Endothelial cell of umbilical vein (primary cell): ENCODE results near the gene AGFG1. TPM values are rescaled to one million over a fixed set of nuclear protein-coding genes. Genes with fewer than 3 reads are reported as not detected.

Experiments
- BruUV-seq: library from RNA; stranded (reverse); fragments of 400-500 nt; replicated peaks from 2 replicates; lab custom pipeline; 2021; lab: Mats Ljungman, UMichigan
- CTCF ChIA-PET: fragments of 300-600, 350-600 bp; sonication (Branson Sonifier 250); formaldehyde crosslinking; loops from one replicate; lab custom pipeline; 2021; ENCODE audit warnings: antibody characterized with exemption, inconsistent platforms; lab: Charles Lee
- POLR2A ChIA-PET: fragments of 300-600, 350-600 bp; sonication (Branson Sonifier 250); formaldehyde crosslinking; loops from one replicate; lab custom pipeline; 2021; ENCODE audit warnings: antibody characterized with exemption, inconsistent platforms; lab: Charles Lee
- DNase-seq: peaks from one replicate; pipeline ENCODE4 v3.0.0-alpha.2; 2011; ENCODE audit warnings: low read depth, low spot score
- FAIRE-seq: peaks from 2 replicates; lab custom pipeline; 2011; peaks lifted over from hg19 to GRCh38; lab: Jason Lieb, UNC
- H2AFZ ChIP-seq: 2 replicates; pipeline ENCODE4 v1.6.0; 2012; ENCODE audit warnings: low read depth, low read length, control low read depth, inconsistent platforms
- H3K27ac ChIP-seq: 2 replicates; pipeline ENCODE4 v1.5.1; 2011; ENCODE audit warnings: low read depth, mild to moderate bottlenecking, control low read depth, low read length, moderate library complexity; ENCODE audit not compliant: insufficient read depth
- H3K27me3 ChIP-seq, 2 experiments: 2 replicates each; pipeline versions ENCODE4 v1.6.0 to v1.6.1; 2011; ENCODE audit warnings: low read length in 2 of 2, mixed read lengths in 1 of 2; ENCODE audit not compliant: control insufficient read depth in 2 of 2, insufficient read depth in 2 of 2
- H3K36me3 ChIP-seq, 2 experiments: 2 replicates in 1 of 2; 3 replicates in 1 of 2; pipeline ENCODE4 v1.5.1; 2011; ENCODE audit warnings: low read length in 2 of 2, mild to moderate bottlenecking in 1 of 2, moderate library complexity in 1 of 2; ENCODE audit not compliant: control insufficient read depth in 2 of 2, insufficient read depth in 2 of 2; ENCODE audit errors: extremely low read depth in 1 of 2
- H3K4me1 ChIP-seq: 3 replicates; pipeline ENCODE4 v1.5.1; 2011; ENCODE audit warnings: mild to moderate bottlenecking, low read length; ENCODE audit not compliant: control insufficient read depth, insufficient read depth; ENCODE audit errors: extremely low read depth
- H3K4me2 ChIP-seq: 2 replicates; pipeline ENCODE4 v1.6.1; 2011; ENCODE audit warnings: low read length, control low read depth, mixed read lengths; ENCODE audit not compliant: insufficient read depth
- H3K4me3 ChIP-seq, 3 experiments: fragments of 200-600 bp in 1 of 3; sonication (generic), shearing (Covaris generic) in 1 of 3; replicated peaks in 1 of 3; 2 replicates each; pipeline ENCODE4 v1.5.1; 2011 to 2016; ENCODE audit warnings: control low read depth in 3 of 3, low read length in 3 of 3, mild to moderate bottlenecking in 2 of 3, inconsistent platforms in 1 of 3, low read depth in 1 of 3, moderate library complexity in 1 of 3; ENCODE audit not compliant: insufficient read depth in 1 of 3
- H3K79me2 ChIP-seq: 2 replicates; pipeline ENCODE4 v1.6.0; 2012; ENCODE audit warnings: low read length, inconsistent platforms; ENCODE audit not compliant: control insufficient read depth, insufficient read depth
- H3K9ac ChIP-seq: replicated peaks from 2 replicates; pipeline ENCODE3; 2011; ENCODE audit warnings: low read length, control low read depth; ENCODE audit not compliant: insufficient read depth; ENCODE audit errors: extremely low read depth
- H3K9me1 ChIP-seq: replicated peaks from 3 replicates; pipeline ENCODE4 v1.6.0; 2011; ENCODE audit warnings: mild to moderate bottlenecking, low read length; ENCODE audit not compliant: control insufficient read depth, insufficient read depth; ENCODE audit errors: extremely low read depth
- H3K9me3 ChIP-seq: replicated peaks from 2 replicates; pipeline ENCODE4 v1.5.1; 2012; ENCODE audit warnings: low read length, inconsistent platforms; ENCODE audit not compliant: control insufficient read depth, insufficient read depth
- H4K20me1 ChIP-seq: replicated peaks from 2 replicates; pipeline ENCODE3; 2011; ENCODE audit warnings: mild to moderate bottlenecking, low read length; ENCODE audit not compliant: control insufficient read depth, insufficient read depth; ENCODE audit errors: extremely low read depth
- CTCF ChIP-seq, 2 donors: IDR thresholded peaks; 1 replicate in 1 of 2; 2 replicates in 1 of 2; pipeline ENCODE4 v1.5.1; 2011; ENCODE audit warnings: low read length in 2 of 2, mild to moderate bottlenecking in 2 of 2, moderate library complexity in 2 of 2, control low read depth in 1 of 2, inconsistent platforms in 1 of 2, low read depth in 1 of 2; ENCODE audit not compliant: insufficient read depth in 1 of 2; ENCODE audit errors: extremely low read depth in 1 of 2
- EZH2 ChIP-seq: IDR thresholded peaks from 2 replicates; pipeline ENCODE4 v1.6.1; 2012; ENCODE audit warnings: borderline replicate concordance, low read depth, mild to moderate bottlenecking, moderate library complexity, low read length, inconsistent platforms; ENCODE audit not compliant: severe bottlenecking
- FOS ChIP-seq: IDR thresholded peaks from 2 replicates; pipeline ENCODE4 v1.6.1; 2011; ENCODE audit warnings: mild to moderate bottlenecking, low read length, moderate library complexity, borderline replicate concordance; ENCODE audit not compliant: insufficient read depth
- GATA2 ChIP-seq: IDR thresholded peaks from 2 replicates; pipeline ENCODE4 v1.7.0; 2011; ENCODE audit warnings: low read depth, mild to moderate bottlenecking, moderate library complexity, mixed read lengths, low read length; ENCODE audit not compliant: insufficient read length, insufficient read depth
- JUN ChIP-seq: IDR thresholded peaks from 2 replicates; pipeline ENCODE4 v1.6.1; 2011; ENCODE audit warnings: borderline replicate concordance, low read depth; ENCODE audit not compliant: insufficient read length, insufficient read depth
- MAX ChIP-seq: IDR thresholded peaks from 2 replicates; pipeline ENCODE4 v1.6.1; 2011; ENCODE audit not compliant: insufficient read depth, insufficient read length
- MYC ChIP-seq: IDR thresholded peaks from one replicate; pipeline ENCODE4 v1.6.1; 2011; ENCODE audit warnings: mild to moderate bottlenecking, low read depth, low read length
- POLR2A ChIP-seq: IDR thresholded peaks from 2 replicates; pipeline ENCODE4 v1.6.1; 2012; ENCODE audit warnings: low read depth, mild to moderate bottlenecking, control low read depth, low read length
- POLR2AphosphoS5 ChIP-seq: IDR thresholded peaks from 2 replicates; pipeline ENCODE4 v1.6.1; 2012; ENCODE audit warnings: low read depth, mild to moderate bottlenecking, control low read depth, low read length, moderate library complexity; ENCODE audit not compliant: insufficient read depth
- dilution Hi-C: fragments of 300-500 bp; cut with MboI; formaldehyde crosslinking; loops from one replicate; pipeline ENCODE4 v1.15.0; 2019; ENCODE audit warnings: low sequenced_read_pairs; ENCODE audit not compliant: extremely low pct_ligation_motif_present
- intact Hi-C: fragments of 100-400 bp; cut with micrococcal nuclease; formaldehyde crosslinking; loops from one replicate; pipeline ENCODE4 v1.10.0; 2022
- polyA plus RNA-seq, 4 experiments: library from polyadenylated mRNA; depleted of rRNA in 3 of 4; stranded (reverse) in 3 of 4; unstranded in 1 of 4; fragments of >200 nt; gene quantifications; 2 replicates each; pipeline versions ENCODE4 v1.2.1 to v1.2.3, GENCODE V29; 2011 to 2012; ENCODE audit warnings: missing spikeins in 1 of 4
- total RNA-seq: library from RNA; stranded (reverse); gene quantifications from 2 replicates; pipeline ENCODE4 v1.2.3, GENCODE V29; 2021

Gene AGFG1
- total and polyA plus RNA-seq, 2 donors (not counting 3 experiments of a cell fraction or from before 2014, with no cell fraction given), result 87.9 to 106 TPM

GRCh38 chr2:227485429-227485828 is 13.5 kb downstream of the AGFG1 start:
- H3K4me3 ChIP-seq, result no peak overlapping the region
- H3K27me3 ChIP-seq, result no peaks in the 10 kb centered on the region
- ChIA-PET POLR2A (no interaction called here), CTCF (interaction anchor here (0.9 to 1.0 kb wide), 3 partner anchors 15 to 79 kb away, joined by 3 to 4 read pairs (median 3); no protein-coding TSS in a partner anchor)
- H3K4me1 ChIP-seq, result no peaks in the 10 kb centered on the region
- H2AFZ ChIP-seq, result no peak overlapping the region
- FAIRE-seq (no peak), DNase-seq (no peak)
- H3K9ac ChIP-seq, result no peak overlapping the region
- H4K20me1 ChIP-seq, result peaks cover 8% of the 10 kb centered on the region
- TF ChIP-seq MAX (no peak), MYC (no peak), CTCF (IDR thresholded peaks at IDR 0.05; ENCODE audit: extremely low read depth in 1 of 2, insufficient read depth in 1 of 2, low read depth in 1 of 2, low read length in 2 of 2) (no peak), FOS (no peak)
- dilution Hi-C loops, result no loop called here
- H3K79me2 ChIP-seq, result peaks cover 97% of the 10 kb centered on the region
- H3K27ac ChIP-seq, result no peak overlapping the region
- BruUV-seq, result no TSS peak
- intact Hi-C loops, result no loop called here
- no peaks in the 10 kb centered on the region for H3K36me3 ChIP-seq
- H3K9me3 ChIP-seq, result no peaks in the 10 kb centered on the region
- H3K9me1 ChIP-seq, result no peaks in the 10 kb centered on the region
- no peak overlapping the region for H3K4me2 ChIP-seq

- TF ChIP-seq CTCF (IDR thresholded peaks at IDR 0.05; ENCODE audit: extremely low read depth in 1 of 2, insufficient read depth in 1 of 2, low read depth in 1 of 2, low read length in 2 of 2) (no peak), MAX (no peak), FOS (no peak), EZH2 (no peak), MYC (no peak), POLR2AphosphoS5 (no peak), GATA2 (no peak), JUN (no peak), POLR2A (no peak)
- Histone ChIP-seq H3K9me3 (no peaks in the 10 kb centered on the region), H3K9me1 (no peaks in the 10 kb centered on the region), H3K36me3 (no peaks in the 10 kb centered on the region), H3K4me2 (no peak overlapping the region), H3K27me3 (no peaks in the 10 kb centered on the region), H4K20me1 (peaks cover 5% of the 10 kb centered on the region), H2AFZ (no peak overlapping the region), H3K4me1 (peaks cover 5% of the 10 kb centered on the region), H3K27ac (no peak overlapping the region), H3K9ac (no peak overlapping the region), H3K79me2 (peaks cover 94% of the 10 kb centered on the region), H3K4me3 (no peak overlapping the region)
- dilution Hi-C loops (no loop called here), intact Hi-C loops (no loop called here)
- ChIA-PET POLR2A (no interaction called here), CTCF (no interaction called here)
- no TSS peak for BruUV-seq
- DNase-seq (no peak), FAIRE-seq (no peak)
These were observed 14.7 kb downstream of the AGFG1 start for GRCh38 chr2:227486688-227487087.
